Omental fat pad (tissue), 4 donors: Measurements from ENCODE around the gene PPCS. TPM values are rescaled to one million over a fixed set of nuclear protein-coding genes. Genes with fewer than 3 reads are reported as not detected.

Source experiments
- ATAC-seq: fragments of 150-250 bp; one replicate; pipeline ENCODE4 v1.9.1; 2016; ENCODE audit warnings: mild to moderate bottlenecking, moderate library complexity; ENCODE audit not compliant: low FRiP score
- DNase-seq: peaks from one replicate; pipeline ENCODE4 v3.0.0-alpha.2; 2019; ENCODE audit warnings: low spot score
- CTCF ChIP-seq, 3 donors: fragments of 450-650 bp; IDR thresholded peaks; one replicate each; pipeline ENCODE4 v1.5.1; 2016 to 2017; ENCODE audit warnings: antibody characterized with exemption in 3 of 3, mild to moderate bottlenecking in 3 of 3, moderate library complexity in 2 of 3
- total RNA-seq, 4 donors: library from RNA; depleted of rRNA; stranded (reverse); fragments of >200 nt; gene quantifications; one replicate each; pipeline ENCODE4 v1.1.0, GENCODE V29; 2016

The PPCS gene
- 10 to 100 TPM; 42.0 to 57.3 (median 43.8) TPM for total RNA-seq

GRCh38 chr1:42456010-42456753 is at the start of gene PPCS, which contains the start of gene ZMYND12:
Gene PPCS, plus strand, starts transcription at chr1:42456543. Its CDS starts 23 bp downstream, at chr1:42456566.
Gene ZMYND12, minus strand, starts transcription at chr1:42456022. Its CDS starts 25 bp downstream, at chr1:42455997.
- ATAC-seq (peak; percentile 91), DNase-seq (peak; percentile 86)
- TF ChIP-seq CTCF (IDR thresholded peaks at IDR 0.05): no peak

GRCh38 chr1:42414551-42415496 is 41.5 kb upstream of the PPCS start:
- ATAC-seq (no peak), DNase-seq (no peak)
- no peak for TF ChIP-seq CTCF (IDR thresholded peaks at IDR 0.05)

DNA sequence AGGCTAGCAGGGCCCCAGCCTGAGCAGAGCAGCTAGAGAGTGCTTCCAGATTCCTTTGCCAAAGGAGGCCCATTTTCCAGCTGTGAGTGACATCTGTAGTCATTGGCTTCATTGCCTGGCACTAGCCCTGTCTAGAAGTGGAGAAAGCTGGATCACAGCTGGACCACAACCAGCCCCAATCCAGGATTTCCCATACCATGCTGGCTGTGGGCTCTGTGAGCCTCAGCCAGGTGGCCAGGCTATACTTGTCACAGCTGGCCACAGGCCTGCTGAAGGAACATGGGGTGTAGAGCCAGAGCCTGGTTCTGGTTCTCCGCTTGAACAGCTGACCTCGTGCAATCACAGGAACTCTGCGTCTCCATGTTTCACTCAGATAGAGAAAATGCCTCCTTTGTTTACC is 39.2 kb upstream of the PPCS start:
- ATAC-seq: no peak
- no peak for DNase-seq
- TF ChIP-seq CTCF (IDR thresholded peaks at IDR 0.05): no peak

DNA sequence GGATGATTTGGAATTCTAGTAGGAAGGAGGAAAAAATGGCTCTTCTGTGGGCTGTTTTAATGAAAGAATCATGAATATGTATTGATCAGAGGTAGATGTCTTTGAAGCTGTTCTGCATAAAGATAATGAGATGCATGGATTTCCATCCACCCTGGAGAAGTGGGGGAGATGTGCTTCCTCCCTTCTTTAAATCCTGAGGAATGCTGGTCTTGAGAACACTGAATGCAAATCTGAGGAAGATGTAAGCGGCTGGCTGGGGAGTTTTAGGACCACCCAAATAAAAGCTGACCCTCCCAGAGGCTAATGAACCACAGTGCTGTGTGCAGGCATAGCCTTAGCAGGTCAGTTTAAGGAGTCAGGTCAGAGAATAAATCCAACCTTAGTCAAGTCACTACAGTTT is 37.8 kb upstream of the PPCS start:
- DNase-seq (no peak), ATAC-seq (no peak)
- no peak for TF ChIP-seq CTCF (IDR thresholded peaks at IDR 0.05)

DNA sequence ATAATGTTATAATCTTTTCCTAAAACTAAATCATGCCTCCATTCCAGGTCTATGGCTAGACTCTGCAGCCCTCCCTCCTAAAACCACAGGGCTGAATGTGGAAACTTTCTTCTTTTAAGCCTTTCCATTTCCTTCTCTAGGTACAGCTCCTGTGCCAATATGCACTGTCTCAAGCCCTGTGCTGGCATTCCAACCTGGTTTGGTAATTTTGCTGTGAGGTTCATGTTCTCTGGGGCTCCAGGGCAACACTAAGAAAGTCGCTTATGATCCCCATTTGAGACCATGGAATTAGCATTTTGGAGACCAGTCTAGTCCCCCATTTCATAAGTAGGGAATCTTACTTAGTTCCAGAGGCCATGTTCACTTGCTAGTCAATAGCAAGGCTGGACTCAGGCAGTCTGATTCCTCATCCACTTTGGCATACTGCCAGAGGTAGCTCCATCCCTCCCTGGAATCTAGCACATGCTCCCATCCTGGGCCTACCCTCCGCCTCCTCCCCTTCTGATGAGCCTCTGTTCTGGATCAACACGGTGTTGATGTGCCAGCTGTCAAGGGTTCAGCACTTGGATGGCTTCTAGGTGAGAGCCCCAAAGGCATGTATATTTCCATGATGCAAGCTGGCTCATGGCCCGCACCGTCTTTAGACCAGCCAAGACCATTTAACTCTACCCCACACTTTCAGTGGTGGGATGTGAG is 37.1 kb upstream of the PPCS start:
- DNase-seq: no peak
- ATAC-seq: peak; percentile 53
- no peak for TF ChIP-seq CTCF (IDR thresholded peaks at IDR 0.05)

DNA sequence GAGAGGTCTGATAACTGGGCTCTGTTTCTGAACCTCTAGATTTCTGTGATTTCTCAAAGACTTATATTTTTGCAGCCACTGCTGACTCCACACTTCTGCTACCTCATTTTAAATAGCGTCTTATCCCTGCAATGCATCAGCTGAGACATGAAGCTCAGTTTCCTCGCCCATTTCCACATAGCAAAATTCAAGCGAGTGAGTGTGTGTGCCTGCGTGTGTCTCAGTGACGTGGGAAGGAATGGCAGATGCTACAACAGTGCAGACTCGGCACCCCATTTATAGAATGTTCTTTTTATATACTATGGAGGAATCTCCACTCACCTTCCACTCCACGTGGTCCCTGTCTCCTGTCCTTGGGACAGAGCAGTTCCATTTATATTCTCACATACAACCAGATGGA is 36.2 kb upstream of the PPCS start:
- no peak for DNase-seq
- TF ChIP-seq CTCF (IDR thresholded peaks at IDR 0.05): no peak
- peak; percentile 48 for ATAC-seq
